Lower lobe of right lung (tissue), 2 donors: ENCODE results near the gene HMG20A. TPM values are rescaled to one million over a fixed set of nuclear protein-coding genes. Genes with fewer than 3 reads are reported as not detected.

ENCODE experiments used
- ATAC-seq, 2 donors: fragments of 200-7000 bp; cut with Tn5 transposase; one replicate each; pipeline ENCODE4 v1.9.1; 2020 to 2022; ENCODE audit warnings: mild to moderate bottlenecking in 2 of 2, moderate library complexity in 2 of 2
- DNase-seq: peaks from one replicate; pipeline ENCODE4 v3.0.0-alpha.2; 2020
- H3K27ac ChIP-seq: fragments of 200-600 bp; one replicate; pipeline ENCODE4 v1.8.0; 2022
- H3K27me3 ChIP-seq: fragments of 200-600 bp; one replicate; pipeline ENCODE4 v1.8.0; 2022; ENCODE audit warnings: low read depth
- H3K36me3 ChIP-seq: fragments of 200-600 bp; one replicate; pipeline ENCODE4 v1.8.0; 2022; ENCODE audit warnings: mild to moderate bottlenecking
- H3K4me1 ChIP-seq: fragments of 200-600 bp; one replicate; pipeline ENCODE4 v1.8.0; 2022
- H3K4me3 ChIP-seq: fragments of 200-600 bp; one replicate; pipeline ENCODE4 v1.8.0; 2022; ENCODE audit warnings: mild to moderate bottlenecking
- H3K9me3 ChIP-seq: fragments of 200-600 bp; one replicate; pipeline ENCODE4 v1.8.0; 2022
- intact Hi-C: fragments of 100-400 bp; cut with DNase I; formaldehyde crosslinking; loops from one replicate; pipeline ENCODE4 v1.11.0; 2022
- total RNA-seq: library from RNA; stranded (reverse); fragmentation: NEBNext Ultra II Directional; extraction: Animal tissue kit (Norgen Biotek cat#: 25700); gene quantifications from one replicate; pipeline ENCODE4 v1.2.1, GENCODE V29; 2021
- TF ChIP-seq, protein P1 (sequence below): fragments of 200-600 bp; IDR thresholded peaks from one replicate; pipeline ENCODE4 v1.8.0; 2022; ENCODE audit warnings: antibody characterized with exemption, mild to moderate bottlenecking
- donor health status: DM: no; HTN: yes; CAD: no; lungs with severe emphysema.

Gene HMG20A
- total RNA-seq, 1 donor from 2014 or later, result 40.9 TPM

DNA sequence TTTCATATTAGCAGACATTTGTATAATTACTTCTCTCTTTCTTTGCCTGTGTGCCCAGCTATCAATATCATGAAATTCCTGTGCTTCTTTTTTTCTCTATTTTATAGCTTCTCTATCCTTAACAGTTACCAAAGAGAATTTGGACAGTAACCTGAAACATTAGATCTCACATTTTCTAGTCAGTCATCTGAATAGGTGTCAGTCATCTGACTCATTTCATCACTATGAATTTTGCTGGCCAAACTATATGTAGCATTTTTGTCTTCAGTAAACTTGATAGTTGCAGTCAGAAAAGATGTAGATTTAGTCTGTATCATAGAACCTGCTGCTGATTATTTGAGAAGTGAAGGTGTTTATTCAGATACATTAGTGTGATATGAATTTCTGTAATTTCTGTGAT lies 52.6 kb downstream of the HMG20A start:
- intact Hi-C loops, result no loop called here
- no peak overlapping the region for H3K4me3 ChIP-seq
- ATAC-seq (no peak), DNase-seq (no peak)
- H3K9me3 ChIP-seq, result no peaks in the 10 kb centered on the region
- TF ChIP-seq, protein P1, sequence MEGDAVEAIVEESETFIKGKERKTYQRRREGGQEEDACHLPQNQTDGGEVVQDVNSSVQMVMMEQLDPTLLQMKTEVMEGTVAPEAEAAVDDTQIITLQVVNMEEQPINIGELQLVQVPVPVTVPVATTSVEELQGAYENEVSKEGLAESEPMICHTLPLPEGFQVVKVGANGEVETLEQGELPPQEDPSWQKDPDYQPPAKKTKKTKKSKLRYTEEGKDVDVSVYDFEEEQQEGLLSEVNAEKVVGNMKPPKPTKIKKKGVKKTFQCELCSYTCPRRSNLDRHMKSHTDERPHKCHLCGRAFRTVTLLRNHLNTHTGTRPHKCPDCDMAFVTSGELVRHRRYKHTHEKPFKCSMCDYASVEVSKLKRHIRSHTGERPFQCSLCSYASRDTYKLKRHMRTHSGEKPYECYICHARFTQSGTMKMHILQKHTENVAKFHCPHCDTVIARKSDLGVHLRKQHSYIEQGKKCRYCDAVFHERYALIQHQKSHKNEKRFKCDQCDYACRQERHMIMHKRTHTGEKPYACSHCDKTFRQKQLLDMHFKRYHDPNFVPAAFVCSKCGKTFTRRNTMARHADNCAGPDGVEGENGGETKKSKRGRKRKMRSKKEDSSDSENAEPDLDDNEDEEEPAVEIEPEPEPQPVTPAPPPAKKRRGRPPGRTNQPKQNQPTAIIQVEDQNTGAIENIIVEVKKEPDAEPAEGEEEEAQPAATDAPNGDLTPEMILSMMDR, result no peak
- H3K27ac ChIP-seq, result no peak overlapping the region
- H3K4me1 ChIP-seq, result peaks cover 21% of the 10 kb centered on the region
- peaks cover 62% of the 10 kb centered on the region for H3K36me3 ChIP-seq
- H3K27me3 ChIP-seq, result no peaks in the 10 kb centered on the region

DNA sequence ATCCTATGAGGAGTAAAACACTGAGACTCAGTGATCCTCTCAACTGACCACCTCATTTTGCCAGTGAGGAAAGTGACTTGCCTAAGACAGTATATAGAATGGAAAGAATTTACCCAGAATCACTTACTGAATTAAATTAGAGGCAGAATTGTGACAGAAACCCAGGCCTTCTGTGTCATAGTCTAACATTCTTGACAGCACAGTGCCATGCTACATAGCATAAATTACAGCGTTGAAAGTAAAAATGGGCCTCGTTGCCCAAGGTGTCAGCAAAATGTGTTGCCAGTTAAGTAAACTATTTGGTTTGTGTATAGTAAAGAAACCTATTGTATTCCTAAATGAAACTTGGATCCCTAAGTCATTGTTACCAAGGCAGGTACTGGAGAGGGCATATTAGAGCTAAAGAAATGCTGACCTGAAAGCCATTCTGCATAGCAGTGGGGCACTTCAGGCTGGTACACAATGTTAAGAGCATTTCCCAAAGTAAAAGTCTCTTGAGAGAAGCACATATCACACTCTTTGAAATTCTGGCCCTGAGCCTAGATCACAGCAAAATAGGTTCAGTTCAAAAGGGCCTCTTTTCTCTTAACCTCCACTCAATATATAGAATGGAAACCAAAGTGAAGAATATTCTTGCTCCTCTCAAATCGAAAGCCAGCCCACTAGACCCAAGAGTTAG lies 53.8 kb downstream of the HMG20A start:
- Histone ChIP-seq H3K9me3 (no peaks in the 10 kb centered on the region), H3K4me3 (no peak overlapping the region), H3K27ac (peak overlapping the region; percentile 54), H3K36me3 (peaks cover 59% of the 10 kb centered on the region), H3K27me3 (no peaks in the 10 kb centered on the region), H3K4me1 (peaks cover 21% of the 10 kb centered on the region)
- peak; percentile 93 to 98 for ATAC-seq
- TF ChIP-seq, protein P1, result no peak
- intact Hi-C loops, result no loop called here
- DNase-seq, result no peak

DNA sequence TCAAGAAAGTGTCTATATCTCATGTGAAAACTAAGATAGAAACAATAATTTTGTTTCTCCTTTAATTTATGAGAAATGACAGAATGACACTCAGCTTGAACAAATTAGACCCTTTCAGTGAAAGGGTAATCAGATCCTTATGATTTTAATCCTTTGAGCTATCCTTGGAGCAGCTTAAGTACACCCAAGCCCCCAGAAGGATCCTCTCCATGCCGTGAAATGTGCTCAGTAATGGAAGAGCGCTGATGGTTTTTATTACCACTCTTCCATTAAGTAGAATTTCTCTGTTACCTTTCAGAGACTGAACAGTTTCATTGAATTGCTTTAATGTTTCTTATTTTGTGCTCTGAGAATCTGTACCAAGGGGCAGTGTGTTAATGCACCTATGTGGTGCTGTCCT lies 54.3 kb downstream of the HMG20A start:
- H3K4me3 ChIP-seq, result no peak overlapping the region
- H3K36me3 ChIP-seq, result peaks cover 59% of the 10 kb centered on the region
- TF ChIP-seq, protein P1, result no peak
- DNase-seq, result no peak
- H3K27me3 ChIP-seq, result no peaks in the 10 kb centered on the region
- H3K4me1 ChIP-seq, result peaks cover 21% of the 10 kb centered on the region
- intact Hi-C loops, result no loop called here
- ATAC-seq, result peak in 1 of 2 donors; percentile 12
- no peaks in the 10 kb centered on the region for H3K9me3 ChIP-seq
- peak overlapping the region; percentile 19 for H3K27ac ChIP-seq

DNA sequence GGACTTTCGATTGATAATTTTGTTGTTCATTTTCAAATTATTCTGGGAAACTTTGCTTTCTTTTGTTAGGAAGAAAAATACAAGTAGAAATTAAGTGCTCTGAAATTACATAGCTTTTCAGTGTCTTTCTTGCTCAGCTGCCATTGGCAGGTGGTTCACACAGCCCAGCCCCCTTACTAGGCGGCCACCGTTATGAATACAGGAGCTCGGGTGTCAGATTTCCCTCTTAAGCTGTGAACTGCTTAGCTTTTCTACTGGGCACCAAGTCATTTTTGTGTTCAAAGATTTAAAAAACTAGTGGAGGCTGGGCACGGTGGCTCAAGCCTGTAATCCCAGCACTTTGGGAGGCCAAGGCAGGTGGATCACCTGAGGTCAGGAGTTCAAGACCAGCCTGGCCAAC lies 55.2 kb downstream of the HMG20A start:
- DNase-seq, result no peak
- Histone ChIP-seq H3K9me3 (no peaks in the 10 kb centered on the region), H3K27me3 (no peaks in the 10 kb centered on the region), H3K4me1 (peaks cover 21% of the 10 kb centered on the region), H3K36me3 (peaks cover 58% of the 10 kb centered on the region), H3K4me3 (no peak overlapping the region), H3K27ac (no peak overlapping the region)
- peak in 1 of 2 donors; percentile 38 for ATAC-seq
- intact Hi-C loops, result no loop called here
- TF ChIP-seq, protein P1, result no peak

DNA sequence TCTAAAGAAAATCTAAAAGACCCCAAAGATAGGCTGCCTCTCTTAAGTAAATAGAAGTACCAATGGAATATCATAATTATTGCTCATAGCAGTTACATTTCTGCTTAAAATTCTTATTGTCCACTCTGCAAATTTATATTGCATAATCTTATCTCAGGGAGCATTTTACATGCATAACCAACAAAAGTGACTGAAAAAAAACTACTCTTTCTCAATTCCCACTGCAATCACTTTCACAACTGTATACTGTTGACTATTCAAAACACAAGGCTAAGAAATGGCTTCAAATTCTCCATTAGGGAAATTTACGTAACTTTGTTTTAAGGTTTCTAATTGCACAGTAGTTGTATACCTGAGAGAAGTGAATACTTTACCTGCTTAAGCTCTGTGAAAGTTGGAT lies 56.3 kb downstream of the HMG20A start:
- DNase-seq, result no peak
- ATAC-seq, result no peak
- H3K27ac ChIP-seq, result no peak overlapping the region

More for the DNA sequence above, 56.3 kb downstream of the HMG20A start:
- Histone ChIP-seq H3K27me3 (no peaks in the 10 kb centered on the region), H3K36me3 (peaks cover 47% of the 10 kb centered on the region), H3K4me1 (peaks cover 30% of the 10 kb centered on the region), H3K9me3 (no peaks in the 10 kb centered on the region), H3K4me3 (no peak overlapping the region)
- TF ChIP-seq, protein P1, result no peak
- intact Hi-C loops, result no loop called here
